Thoracic aorta (tissue), 2 donors: ENCODE measurements around the gene CBX1. TPM values are rescaled to one million over a fixed set of nuclear protein-coding genes. Genes with fewer than 3 reads are reported as not detected.
"Not testable (repeated sequence)": the region's sequence is repeated elsewhere in the genome, so short reads cannot be mapped to it uniquely, and the experiment has no call there.

Source experiments
- ATAC-seq: fragments of 150-250 bp; one replicate; pipeline ENCODE4 v1.8.0; 2017; ENCODE audit warnings: low read depth; ENCODE audit not compliant: insufficient number of reproducible peaks, low FRiP score
- DNase-seq: peaks from one replicate; pipeline ENCODE4 v3.0.0-alpha.2; 2020; ENCODE audit warnings: low spot score
- H3K27ac ChIP-seq, 2 donors: fragments of 200-600 bp; sonication (generic); 1 replicate in 1 of 2; 2 replicates in 1 of 2; pipeline ENCODE4 v1.5.1; 2016; ENCODE audit warnings: mild to moderate bottlenecking in 2 of 2, moderate library complexity in 2 of 2
- H3K27me3 ChIP-seq: fragments of 200-600 bp; sonication (generic); replicated peaks from 2 replicates; pipeline ENCODE4 v1.6.0; 2016; ENCODE audit warnings: mild to moderate bottlenecking; ENCODE audit not compliant: insufficient read depth
- H3K36me3 ChIP-seq: fragments of 200-600 bp; sonication (generic); one replicate; pipeline ENCODE4 v1.5.1; 2016
- H3K4me1 ChIP-seq, 2 donors: fragments of 200-600 bp; sonication (generic); 1 replicate in 1 of 2; 2 replicates in 1 of 2; pipeline versions ENCODE4 v1.5.1 to v1.6.0; 2016; ENCODE audit warnings: low read depth in 2 of 2, mild to moderate bottlenecking in 1 of 2; ENCODE audit not compliant: control insufficient read depth in 1 of 2
- H3K4me3 ChIP-seq: fragments of 200-600 bp; sonication (generic); 2 replicates; pipeline ENCODE4 v1.5.1; 2016; ENCODE audit warnings: mild to moderate bottlenecking
- H3K9me3 ChIP-seq: fragments of 200-600 bp; sonication (generic); 2 replicates; pipeline ENCODE4 v1.5.1; 2016
- CTCF ChIP-seq: fragments of 200-600 bp; sonication (generic); IDR thresholded peaks from one replicate; pipeline ENCODE4 v1.5.1; 2019; ENCODE audit warnings: antibody characterized with exemption
- total RNA-seq, 2 donors: library from RNA; depleted of rRNA; stranded (reverse); fragments of >200 nt; gene quantifications; one replicate each; pipeline versions ENCODE4 v1.1.0 to v1.2.3, GENCODE V29; 2016

The CBX1 gene
- total RNA-seq, 2 donors from 2014 or later = 35.7 to 36.1 TPM

GRCh38 chr17:48084932-48085331 lies 16.3 kb downstream of the CBX1 start:
- H3K27me3 ChIP-seq = no peaks in the 10 kb centered on the region
- no peak for DNase-seq
- TF ChIP-seq CTCF = no peak
- no peak overlapping the region for H3K27ac ChIP-seq
- no peak overlapping the region for H3K4me3 ChIP-seq
- H3K36me3 ChIP-seq = peaks cover 3% of the 10 kb centered on the region
- H3K9me3 ChIP-seq = no peaks in the 10 kb centered on the region
- peaks cover 6 to 12% of the 10 kb centered on the region in 2 donors for H3K4me1 ChIP-seq
- no peak for ATAC-seq

- DNase-seq (no peak), ATAC-seq (no peak)
- Histone ChIP-seq H3K4me3 (no peak overlapping the region), H3K27ac (no peak overlapping the region), H3K36me3 (no peaks in the 10 kb centered on the region), H3K4me1 (peaks cover 6 to 12% of the 10 kb centered on the region in 2 donors), H3K27me3 (no peaks in the 10 kb centered on the region), H3K9me3 (no peaks in the 10 kb centered on the region)
- TF ChIP-seq CTCF = no peak
Measured at GRCh38 chr17:48081858-48082257, 19.4 kb downstream of the CBX1 start.

- not testable (repeated sequence) for H3K4me1 ChIP-seq, DNase-seq, H3K9me3 ChIP-seq, ATAC-seq, H3K4me3 ChIP-seq, H3K27me3 ChIP-seq, H3K27ac ChIP-seq
- peaks cover 27% of the 10 kb centered on the region for H3K36me3 ChIP-seq
Measured at GRCh38 chr17:48077152-48077551, 24.1 kb downstream of the CBX1 start.

GRCh38 chr17:48074322-48075081 lies 26.8 kb downstream of the CBX1 start:
- peak; percentile 81 for TF ChIP-seq CTCF
- H3K4me3 ChIP-seq = no peak overlapping the region
- H3K9me3 ChIP-seq = no peaks in the 10 kb centered on the region
- H3K27ac ChIP-seq = no peak overlapping the region
- H3K36me3 ChIP-seq = peaks cover 45% of the 10 kb centered on the region
- no peaks in the 10 kb centered on the region for H3K27me3 ChIP-seq
- no peaks in the 10 kb centered on the region for H3K4me1 ChIP-seq
- ATAC-seq (no peak), DNase-seq (peak; percentile 44)

GRCh38 chr17:48073566-48074094 lies 27.6 kb downstream of the CBX1 start:
- H3K36me3 ChIP-seq = peaks cover 49% of the 10 kb centered on the region
- not testable (repeated sequence) for H3K4me3 ChIP-seq, H3K27me3 ChIP-seq, ATAC-seq, H3K27ac ChIP-seq, DNase-seq, H3K4me1 ChIP-seq, H3K9me3 ChIP-seq

GRCh38 chr17:48072811-48073210 lies 28.5 kb downstream of the CBX1 start:
- H3K27me3 ChIP-seq, H3K9me3 ChIP-seq, H3K27ac ChIP-seq, ATAC-seq, DNase-seq, H3K4me3 ChIP-seq, H3K4me1 ChIP-seq: not testable (repeated sequence)
- peaks cover 49% of the 10 kb centered on the region for H3K36me3 ChIP-seq
